Prostate gland (tissue), 2 donors: ENCODE data around the gene WDR59. TPM values are rescaled to one million over a fixed set of nuclear protein-coding genes. Genes with fewer than 3 reads are reported as not detected.

Experiments
- DNase-seq: peaks from one replicate; pipeline ENCODE4 v3.0.0-alpha.2; 2019; ENCODE audit warnings: low spot score
- H3K27ac ChIP-seq, 2 donors: fragments of 200-600 bp; sonication (generic); 2 replicates each; pipeline ENCODE4 v1.5.1; 2017 to 2019
- H3K27me3 ChIP-seq: fragments of 200-600 bp; sonication (generic); replicated peaks from 2 replicates; pipeline ENCODE4 v1.5.1; 2019; ENCODE audit not compliant: insufficient read depth
- H3K36me3 ChIP-seq, 2 donors: fragments of 200-600 bp; sonication (generic); 1 replicate in 1 of 2; 2 replicates in 1 of 2; pipeline versions ENCODE4 v1.5.1 to v1.8.1; 2017 to 2019
- H3K4me1 ChIP-seq: fragments of 200-600 bp; sonication (generic); replicated peaks from 2 replicates; pipeline ENCODE4 v1.5.1; 2019
- H3K4me3 ChIP-seq, 2 donors: fragments of 200-600 bp; sonication (generic); 2 replicates each; pipeline ENCODE4 v1.5.1; 2017 to 2019
- H3K9me3 ChIP-seq: fragments of 200-600 bp; sonication (generic); 2 replicates; pipeline ENCODE4 v1.5.1; 2017
- CTCF ChIP-seq, 4 experiments: fragments of 200-600 bp in 2 of 4; fragments of 450-650 bp in 2 of 4; sonication (generic) in 2 of 4; IDR thresholded peaks; 1 replicate in 3 of 4; 2 replicates in 1 of 4; pipeline ENCODE4 v1.5.1; 2016 to 2019; ENCODE audit warnings: antibody characterized with exemption in 4 of 4, mild to moderate bottlenecking in 2 of 4, moderate library complexity in 2 of 4
- POLR2A ChIP-seq: fragments of 450-650 bp; IDR thresholded peaks from one replicate; pipeline ENCODE4 v1.6.1; 2016; ENCODE audit warnings: antibody characterized with exemption, mild to moderate bottlenecking
- POLR2AphosphoS5 ChIP-seq: sonication (generic); formaldehyde crosslinking; IDR thresholded peaks from one replicate; pipeline ENCODE4 v1.6.1; 2017; ENCODE audit warnings: antibody characterized with exemption
- WGBS: methylation state at CpG from one replicate; pipeline ENCODE4 v1.1.5; 2018; 5-methylcytosine and 5-hydroxymethylcytosine counted together
- intact Hi-C: fragments of 100-400 bp; cut with DNase I; formaldehyde crosslinking; loops from one replicate; pipeline ENCODE4 v1.14.2; 2022
- total RNA-seq, 2 donors: library from RNA; depleted of rRNA; stranded (reverse); fragments of >200 nt; gene quantifications; one replicate each; pipeline ENCODE4 v1.1.0, GENCODE V29; 2016

Gene WDR59
- total RNA-seq, 2 donors from 2014 or later, result 38.5 to 62.6 TPM

DNA sequence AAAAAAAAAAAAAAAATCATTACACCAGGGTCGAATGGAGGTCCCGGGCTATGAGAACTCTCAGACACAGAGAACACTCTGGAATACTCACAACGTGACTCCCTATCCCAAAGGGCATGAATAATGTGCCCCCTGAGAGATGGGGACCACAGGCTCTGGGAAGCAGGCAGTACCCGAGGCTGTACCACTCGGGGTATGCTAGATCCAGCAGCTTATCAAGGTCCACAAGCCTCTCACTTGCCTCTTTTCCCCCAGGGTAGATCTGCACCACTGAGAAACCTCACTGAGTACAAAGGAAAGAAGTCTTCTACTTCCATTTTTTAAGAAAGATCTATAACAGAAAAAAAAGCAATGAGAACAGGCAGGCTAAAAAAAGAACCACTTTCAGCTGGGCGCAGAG, 40.5 kb downstream of the WDR59 start:
- H3K36me3 ChIP-seq, result no peaks in the 10 kb centered on the region
- no peak overlapping the region for H3K27ac ChIP-seq
- H3K4me3 ChIP-seq, result no peak overlapping the region
- H3K27me3 ChIP-seq, result no peaks in the 10 kb centered on the region
- intact Hi-C loops, result no loop called here
- 96% methylated on average over 6 of the region's 6 CpGs for WGBS
- TF ChIP-seq POLR2A (no peak), CTCF (IDR thresholded peaks at IDR 0.05) (no peak), POLR2AphosphoS5 (no peak)
- H3K9me3 ChIP-seq, result no peaks in the 10 kb centered on the region
- no peaks in the 10 kb centered on the region for H3K4me1 ChIP-seq
- DNase-seq, result no peak

GRCh38 chr16:74942977-74943918, 41.7 kb downstream of the WDR59 start:
- Histone ChIP-seq H3K36me3 (no peaks in the 10 kb centered on the region), H3K4me1 (no peaks in the 10 kb centered on the region), H3K27me3 (no peaks in the 10 kb centered on the region), H3K4me3 (no peak overlapping the region), H3K9me3 (no peaks in the 10 kb centered on the region), H3K27ac (no peak overlapping the region)
- intact Hi-C loops, result no loop called here
- DNase-seq, result no peak
- TF ChIP-seq POLR2A (no peak), CTCF (IDR thresholded peaks at IDR 0.05) (no peak), POLR2AphosphoS5 (no peak)
- 80% methylated on average over 4 of the region's 4 CpGs for WGBS

- no peaks in the 10 kb centered on the region for H3K9me3 ChIP-seq
- no peak overlapping the region for H3K4me3 ChIP-seq
- DNase-seq, result no peak
- intact Hi-C loops, result no loop called here
- no peak for TF ChIP-seq POLR2AphosphoS5
- TF ChIP-seq POLR2A, result no peak
- TF ChIP-seq CTCF (IDR thresholded peaks at IDR 0.05), result no peak
- no peak overlapping the region for H3K27ac ChIP-seq
- peaks cover 0 to 5% of the 10 kb centered on the region in 2 donors for H3K36me3 ChIP-seq
- no peaks in the 10 kb centered on the region for H3K4me1 ChIP-seq
- H3K27me3 ChIP-seq, result no peaks in the 10 kb centered on the region
- WGBS, result 91% methylated on average over 8 of the region's 8 CpGs
Observed at GRCh38 chr16:74942566-74942965, 42.4 kb downstream of the WDR59 start.

DNA sequence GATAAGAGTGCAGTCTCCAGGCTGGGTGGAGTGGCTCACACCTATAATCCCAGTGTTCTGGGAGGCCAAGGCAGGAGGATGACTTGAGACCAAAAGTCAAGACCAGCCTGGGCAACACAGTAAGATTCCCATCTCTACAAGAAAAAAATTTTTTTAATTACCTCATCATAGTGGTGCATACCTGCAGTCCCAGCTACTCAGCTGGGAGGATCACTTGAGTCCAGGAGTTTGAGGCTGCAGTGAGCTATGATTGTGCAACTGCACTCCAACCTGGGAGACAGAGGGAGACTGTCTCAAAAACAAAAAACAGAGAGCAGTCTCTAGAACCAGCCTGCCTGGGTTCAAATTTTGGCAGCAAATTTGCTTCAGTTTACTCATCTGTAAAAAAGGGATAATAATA, 45.2 kb downstream of the WDR59 start:
- TF ChIP-seq CTCF (IDR thresholded peaks at IDR 0.05) (no peak), POLR2AphosphoS5 (no peak), POLR2A (no peak)
- H3K36me3 ChIP-seq, result peaks cover 4 to 6% of the 10 kb centered on the region in 2 donors
- no peaks in the 10 kb centered on the region for H3K27me3 ChIP-seq
- H3K4me1 ChIP-seq, result no peaks in the 10 kb centered on the region
- H3K27ac ChIP-seq, result no peak overlapping the region
- H3K9me3 ChIP-seq, result no peaks in the 10 kb centered on the region
- H3K4me3 ChIP-seq, result no peak overlapping the region
- DNase-seq, result no peak
- intact Hi-C loops, result no loop called here
